Measurements from ENCODE around the gene IRS1. TPM values are rescaled to one million over a fixed set of nuclear protein-coding genes. Genes with fewer than 3 reads are reported as not detected.
A peak's percentile ranks its signal among the peaks of the same experiment; 100 is the strongest.

IRS1 gene
- total and polyA plus RNA-seq, 12 donors = 10.0 to 55.7 (median 25.0) TPM

- TF ChIP-seq POLR2A (IDR thresholded peaks at IDR 0.05) (no peak), CTCF (IDR thresholded peaks at IDR 0.05) (no peak)
- DNase-seq = no peak
- intact Hi-C loops (cut with DNase I) = no loop called here
- no peaks in the 10 kb centered on the region for H3K9me3 ChIP-seq (replicated peaks in 1 of 3)
- no peaks in the 10 kb centered on the region for H3K27me3 ChIP-seq
- H3K4me1 ChIP-seq (replicated peaks in 1 of 2) = peaks cover 10 to 50% of the 10 kb centered on the region in 2 donors
- H3K36me3 ChIP-seq (replicated peaks in 1 of 2) = no peaks in the 10 kb centered on the region
- no peak overlapping the region for H3K27ac ChIP-seq
- 91 to 96% (median 91%) methylated on average over 4 of the region's 4 CpGs for WGBS, 4 donors
- H3K4me3 ChIP-seq = no peak overlapping the region
Measured at GRCh38 chr2:226736382-226736781, 63.2 kb downstream of the IRS1 start.

GRCh38 chr2:226733927-226734564, 65.6 kb downstream of the IRS1 start:
- peaks cover 10 to 28% of the 10 kb centered on the region in 2 donors for H3K4me1 ChIP-seq (replicated peaks in 1 of 2)
- no peak for DNase-seq
- no peak overlapping the region for H3K4me3 ChIP-seq
- H3K27ac ChIP-seq = peak overlapping the region in 4 of 5 donors; percentile 55 to 76 (median 63)
- no peaks in the 10 kb centered on the region for H3K27me3 ChIP-seq
- TF ChIP-seq CTCF (IDR thresholded peaks at IDR 0.05) (no peak), POLR2A (IDR thresholded peaks at IDR 0.05) (no peak)
- no peaks in the 10 kb centered on the region for H3K9me3 ChIP-seq (replicated peaks in 1 of 3)
- H3K36me3 ChIP-seq (replicated peaks in 1 of 2) = no peaks in the 10 kb centered on the region
- intact Hi-C loops (cut with DNase I) = no loop called here
- WGBS, 4 donors = 81 to 88% (median 87%) methylated on average over 4 of the region's 4 CpGs

GRCh38 chr2:226733189-226733858, 66.3 kb downstream of the IRS1 start:
- no peaks in the 10 kb centered on the region for H3K27me3 ChIP-seq
- no peaks in the 10 kb centered on the region for H3K36me3 ChIP-seq (replicated peaks in 1 of 2)
- TF ChIP-seq CTCF (IDR thresholded peaks at IDR 0.05) (no peak), POLR2A (IDR thresholded peaks at IDR 0.05) (no peak)
- H3K9me3 ChIP-seq (replicated peaks in 1 of 3) = no peaks in the 10 kb centered on the region
- WGBS, 4 donors = 37 to 50% (median 44%) methylated on average over 6 of the region's 6 CpGs
- intact Hi-C loops (cut with DNase I) = no loop called here
- no peak overlapping the region for H3K4me3 ChIP-seq
- peaks cover 10 to 21% of the 10 kb centered on the region in 2 donors for H3K4me1 ChIP-seq (replicated peaks in 1 of 2)
- peak in 2 of 7 donors; percentile 25 to 34 for DNase-seq
- peak overlapping the region in 4 of 5 donors; percentile 55 to 76 (median 63) for H3K27ac ChIP-seq

- H3K36me3 ChIP-seq (replicated peaks in 1 of 2) = no peaks in the 10 kb centered on the region
- intact Hi-C loops (cut with DNase I) = no loop called here
- H3K4me1 ChIP-seq (replicated peaks in 1 of 2) = peaks cover 10 to 16% of the 10 kb centered on the region in 2 donors
- peak overlapping the region in 4 of 5 donors; percentile 3 to 76 (median 56) for H3K27ac ChIP-seq
- no peak for TF ChIP-seq CTCF (IDR thresholded peaks at IDR 0.05)
- no peak for TF ChIP-seq POLR2A (IDR thresholded peaks at IDR 0.05)
- H3K9me3 ChIP-seq (replicated peaks in 1 of 3) = no peaks in the 10 kb centered on the region
- no peak for DNase-seq
- H3K27me3 ChIP-seq = no peaks in the 10 kb centered on the region
- WGBS, 4 donors = 80 to 86% (median 84%) methylated on average over 4 of the region's 4 CpGs
- no peak overlapping the region for H3K4me3 ChIP-seq
Measured at GRCh38 chr2:226732478-226733188, 67.0 kb downstream of the IRS1 start.
